ENCODE measurements around the gene CHST1.

Gene CHST1

GRCh38 chr11:45665206-45665932 lies at the start of gene CHST1:
TSS of gene CHST1 (minus strand) at chr11:45665622. CDS start at chr11:45650923, 14,699 bp downstream.
- peak; percentile 28 for DNase-seq

- DNase-seq: no peak
Measured at GRCh38 chr11:45713573-45713972, 48.2 kb upstream of the CHST1 start.

- DNase-seq: no peak
Measured at GRCh38 chr11:45710561-45710960, 45.1 kb upstream of the CHST1 start.

GRCh38 chr11:45708887-45709663 lies 43.7 kb upstream of the CHST1 start:
- no peak for DNase-seq

DNA sequence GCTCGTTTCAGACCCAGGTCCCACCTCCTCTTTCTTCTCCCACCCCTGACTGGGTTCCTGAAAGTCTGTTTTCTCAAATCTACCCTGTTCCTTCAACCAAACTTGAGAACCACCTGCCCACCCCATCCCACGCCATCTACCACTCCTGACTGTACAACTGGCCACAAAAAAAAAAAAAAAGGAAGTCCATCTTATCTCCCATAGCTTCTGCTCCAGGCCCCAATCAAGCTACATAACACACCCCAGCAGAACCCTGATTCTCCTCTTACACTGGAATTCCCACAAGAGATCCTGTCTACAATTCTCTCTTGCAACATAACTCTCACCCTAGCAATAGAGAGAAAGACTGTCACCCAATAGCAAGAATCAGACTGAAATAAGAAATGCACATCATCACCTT lies 39.2 kb upstream of the CHST1 start:
- DNase-seq: no peak

- no peak for DNase-seq
Measured at GRCh38 chr11:45704133-45704532, 38.7 kb upstream of the CHST1 start.

GRCh38 chr11:45702511-45702910 lies 37.1 kb upstream of the CHST1 start:
- DNase-seq: no peak

- DNase-seq: no peak
Measured at GRCh38 chr11:45698777-45699497, 33.5 kb upstream of the CHST1 start.

GRCh38 chr11:45692808-45693453 lies 27.5 kb upstream of the CHST1 start:
- DNase-seq: no peak

DNA sequence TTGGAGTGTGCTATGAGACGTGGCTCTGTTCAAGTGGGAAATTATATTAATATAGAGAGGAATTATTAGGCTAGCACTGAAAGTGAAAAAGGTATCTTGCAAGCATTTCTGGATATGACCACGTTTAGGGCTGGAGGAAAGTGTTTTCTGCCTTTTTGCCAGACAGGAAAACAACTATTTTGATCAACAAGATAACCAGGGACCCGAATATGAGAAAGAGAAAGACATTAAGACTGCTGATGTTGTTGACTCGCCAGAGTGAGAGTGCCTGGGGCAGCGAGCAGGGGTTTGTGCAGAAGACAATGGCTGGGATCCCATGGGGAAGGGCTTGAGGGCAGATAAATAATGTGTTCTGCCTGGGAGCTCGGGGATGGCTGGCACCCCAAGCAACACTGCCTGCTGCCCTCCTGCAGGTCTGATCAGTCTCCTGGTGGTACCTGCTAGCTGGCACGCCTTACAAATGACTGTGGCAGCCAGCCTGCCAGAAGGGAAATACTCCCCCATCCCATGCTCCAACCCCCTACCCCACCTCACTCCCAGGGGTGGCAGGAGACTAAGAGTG lies 23.1 kb upstream of the CHST1 start:
- no peak for DNase-seq

DNA sequence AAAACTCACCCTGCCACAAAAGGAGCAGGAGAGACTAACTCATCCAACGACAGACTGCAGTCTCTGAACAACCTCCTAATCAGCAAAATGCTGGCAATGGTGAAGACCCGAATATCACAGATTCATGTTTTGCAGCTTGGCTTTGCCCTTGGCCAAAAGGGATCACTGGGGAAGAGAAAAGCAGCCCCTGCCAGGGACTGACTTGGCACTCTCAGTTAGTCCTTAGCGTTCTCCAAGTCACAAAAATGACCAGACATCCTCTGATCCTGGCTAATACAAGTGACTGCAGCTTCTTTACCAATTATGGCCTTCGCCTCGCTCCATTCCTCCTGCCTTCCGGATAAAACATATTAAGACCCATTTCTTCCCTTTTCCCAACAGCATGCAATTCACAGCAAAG lies 22.4 kb upstream of the CHST1 start:
- no peak for DNase-seq

- DNase-seq: no peak
Measured at GRCh38 chr11:45685964-45686537, 20.6 kb upstream of the CHST1 start.

- DNase-seq: no peak
Measured at GRCh38 chr11:45684440-45684839, 19.0 kb upstream of the CHST1 start.

GRCh38 chr11:45683271-45684058 lies 18.0 kb upstream of the CHST1 start:
- DNase-seq: no peak

GRCh38 chr11:45679806-45680205 lies 14.4 kb upstream of the CHST1 start:
- DNase-seq: no peak

DNA sequence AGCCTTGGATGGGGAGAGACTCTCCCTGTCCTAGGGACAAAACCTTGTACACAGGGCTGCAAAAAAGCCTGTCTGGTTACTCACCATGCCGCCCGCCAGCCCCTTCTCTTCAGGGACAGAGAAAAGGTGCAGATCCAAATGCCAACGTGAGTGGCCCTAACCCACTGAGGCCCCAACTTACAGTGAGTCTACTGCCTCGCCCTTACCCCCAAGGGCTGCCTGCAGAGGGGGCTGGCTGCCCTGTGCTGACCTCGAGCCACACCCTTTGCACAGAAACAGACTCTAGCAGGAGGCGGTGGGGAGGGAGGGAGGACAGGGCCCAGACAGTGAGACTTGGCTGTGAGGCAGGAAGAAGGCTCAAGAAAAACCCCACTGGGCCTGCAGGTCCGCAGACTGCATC lies 13.6 kb upstream of the CHST1 start:
- no peak for DNase-seq

DNA sequence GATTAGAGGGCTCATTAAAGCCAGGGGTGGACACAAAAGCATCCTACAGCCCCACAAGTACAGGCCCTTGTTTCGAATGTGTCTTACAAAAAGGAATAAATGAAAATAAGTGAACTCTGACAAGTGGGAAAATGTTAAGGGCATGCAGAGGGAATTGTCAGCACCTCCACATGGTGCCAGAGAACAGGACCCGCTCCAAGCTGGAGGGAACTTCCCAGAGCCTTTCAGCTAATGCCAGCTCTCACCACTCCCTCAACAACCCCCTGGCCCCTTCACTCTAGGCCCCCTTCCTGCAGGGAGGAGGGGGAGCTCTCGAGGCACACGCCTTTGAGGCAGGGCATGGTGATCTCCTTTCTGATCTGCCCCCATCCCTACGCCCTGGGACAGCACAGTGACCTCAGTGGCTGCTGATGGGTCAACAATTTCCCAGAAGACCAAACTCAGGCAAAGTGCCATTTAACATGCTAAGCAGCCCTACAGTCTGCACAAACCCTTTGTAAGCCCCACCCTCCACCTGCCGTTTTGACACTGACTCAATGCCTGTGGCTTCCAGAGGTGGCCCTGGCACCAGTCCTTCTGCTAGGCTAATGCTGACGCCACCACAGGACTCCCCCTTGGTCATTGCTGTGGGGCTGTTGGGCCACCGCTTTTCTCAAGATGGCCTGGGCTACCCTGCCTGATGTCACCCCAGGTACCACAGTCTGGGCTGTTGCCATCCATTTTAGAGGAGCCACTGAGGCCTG lies 12.5 kb upstream of the CHST1 start:
- no peak for DNase-seq

DNA sequence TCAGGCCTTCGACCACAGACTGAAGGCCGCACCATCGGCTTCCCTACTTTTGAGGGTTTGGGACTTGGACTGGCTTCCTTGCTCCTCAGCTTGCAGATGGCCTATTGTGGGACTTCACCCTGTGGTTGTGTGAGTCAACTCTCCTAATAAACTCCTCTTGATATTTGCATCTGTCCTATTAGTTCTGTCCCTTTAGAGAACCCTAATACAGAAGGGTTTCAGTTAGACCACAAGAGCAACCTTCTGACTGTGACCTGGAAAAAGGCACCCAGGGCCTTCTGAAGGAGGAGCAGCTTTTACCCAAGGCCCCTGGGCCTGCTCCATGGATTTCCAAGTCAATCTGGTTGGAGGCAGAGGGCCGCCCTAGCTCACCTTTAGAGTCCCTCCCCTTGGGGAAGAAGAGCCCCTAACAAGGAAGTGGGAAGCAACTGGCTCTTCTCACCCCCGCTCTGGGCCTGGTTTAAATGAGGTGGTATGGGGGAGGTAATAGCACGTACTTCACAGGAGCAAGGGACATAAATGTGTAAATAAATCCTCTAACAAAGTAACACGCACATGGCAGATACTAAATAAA lies 11.2 kb upstream of the CHST1 start:
- no peak for DNase-seq

- no peak for DNase-seq
Measured at GRCh38 chr11:45675646-45676045, 10.2 kb upstream of the CHST1 start.

GRCh38 chr11:45674481-45675190 lies 9.2 kb upstream of the CHST1 start:
- DNase-seq: no peak
